ENCODE data around the gene ADORA2A.

The ADORA2A gene

GRCh38 chr22:24450610-24451009 is 23.2 kb downstream of the ADORA2A start:
- no peak for DNase-seq (ENCODE audit: low read depth in 2 of 2)

GRCh38 chr22:24451162-24451561 is 23.8 kb downstream of the ADORA2A start:
- DNase-seq (ENCODE audit: low read depth in 2 of 2): no peak

- DNase-seq (ENCODE audit: low read depth in 2 of 2): no peak
Observed at GRCh38 chr22:24453853-24454252, 26.5 kb downstream of the ADORA2A start.

- DNase-seq (ENCODE audit: low read depth in 2 of 2): no peak
Observed at GRCh38 chr22:24455039-24455438, 27.6 kb downstream of the ADORA2A start.

GRCh38 chr22:24455751-24456426 is 28.5 kb downstream of the ADORA2A start:
- DNase-seq (ENCODE audit: low read depth in 2 of 2): no peak

- DNase-seq (ENCODE audit: low read depth in 2 of 2): no peak
Observed at GRCh38 chr22:24457894-24458420, 30.6 kb downstream of the ADORA2A start.

GRCh38 chr22:24459911-24460310 is 32.5 kb downstream of the ADORA2A start:
- no peak for DNase-seq (ENCODE audit: low read depth in 2 of 2)

- DNase-seq (ENCODE audit: low read depth in 2 of 2): no peak
Observed at GRCh38 chr22:24460418-24461089, 33.2 kb downstream of the ADORA2A start.

GRCh38 chr22:24463071-24463760 is 35.8 kb downstream of the ADORA2A start:
- no peak for DNase-seq (ENCODE audit: low read depth in 2 of 2)

- no peak for DNase-seq (ENCODE audit: low read depth in 2 of 2)
Observed at GRCh38 chr22:24465566-24465965, 38.2 kb downstream of the ADORA2A start.

GRCh38 chr22:24465975-24466374 is 38.6 kb downstream of the ADORA2A start:
- DNase-seq (ENCODE audit: low read depth in 2 of 2): no peak

- DNase-seq (ENCODE audit: low read depth in 2 of 2): no peak
Observed at GRCh38 chr22:24466716-24467328, 39.4 kb downstream of the ADORA2A start.

GRCh38 chr22:24467340-24467739 is 39.9 kb downstream of the ADORA2A start:
- DNase-seq (ENCODE audit: low read depth in 2 of 2): no peak

- DNase-seq (ENCODE audit: low read depth in 2 of 2): no peak
Observed at GRCh38 chr22:24471570-24471969, 44.2 kb downstream of the ADORA2A start.

- DNase-seq (ENCODE audit: low read depth in 2 of 2): no peak
Observed at GRCh38 chr22:24473284-24473683, 45.9 kb downstream of the ADORA2A start.

GRCh38 chr22:24474221-24474620 is 46.8 kb downstream of the ADORA2A start:
- no peak for DNase-seq (ENCODE audit: low read depth in 2 of 2)

- no peak for DNase-seq (ENCODE audit: low read depth in 2 of 2)
Observed at GRCh38 chr22:24474649-24475255, 47.4 kb downstream of the ADORA2A start.

- DNase-seq (ENCODE audit: low read depth in 2 of 2): no peak
Observed at GRCh38 chr22:24481641-24482040, 54.2 kb downstream of the ADORA2A start.

- no peak for DNase-seq (ENCODE audit: low read depth in 2 of 2)
Observed at GRCh38 chr22:24482575-24482974, 55.2 kb downstream of the ADORA2A start.

- DNase-seq (ENCODE audit: low read depth in 2 of 2): no peak
Observed at GRCh38 chr22:24482998-24483397, 55.6 kb downstream of the ADORA2A start.

- DNase-seq (ENCODE audit: low read depth in 2 of 2): no peak
Observed at GRCh38 chr22:24483976-24484545, 56.7 kb downstream of the ADORA2A start.
